Mucosa of descending colon (tissue), 3 donors: ENCODE results near the gene LEPR. TPM values are rescaled to one million over a fixed set of nuclear protein-coding genes. Genes with fewer than 3 reads are reported as not detected.

Experiments used
- ATAC-seq: fragments of 200-7000 bp; cut with Tn5 transposase; one replicate; pipeline ENCODE4 v1.9.1; 2020; ENCODE audit warnings: mild to moderate bottlenecking, moderate library complexity
- DNase-seq, 3 donors: peaks; one replicate each; pipeline ENCODE4 v3.0.0-alpha.2; 2020
- H3K36me3 ChIP-seq: fragments of 200-600 bp; one replicate; pipeline ENCODE4 v1.8.0; 2021; ENCODE audit warnings: low read depth, mild to moderate bottlenecking
- H3K4me1 ChIP-seq: fragments of 200-600 bp; one replicate; pipeline ENCODE4 v1.8.0; 2021; ENCODE audit warnings: low read depth, mild to moderate bottlenecking
- H3K4me3 ChIP-seq: fragments of 200-600 bp; one replicate; pipeline ENCODE4 v1.8.0; 2021; ENCODE audit warnings: mild to moderate bottlenecking
- H3K9me3 ChIP-seq: fragments of 200-600 bp; one replicate; pipeline ENCODE4 v1.8.0; 2021; ENCODE audit warnings: mild to moderate bottlenecking
- intact Hi-C, 2 donors: fragments of 100-400 bp; cut with DNase I in 1 of 2; cut with micrococcal nuclease in 1 of 2; formaldehyde crosslinking; loops; one replicate each; pipeline versions ENCODE4 v1.11.0 to v1.11.1; 2022; cut with DNase I, micrococcal nuclease
- total RNA-seq, 3 donors: library from RNA; stranded (reverse); fragmentation: NEBNext Ultra II Directional in 2 of 3; extraction: Animal tissue kit (Norgen Biotek cat#: 25700) in 2 of 3; gene quantifications; one replicate each; pipeline versions ENCODE4 v1.2.1 to v1.2.4, GENCODE V29; 2021 to 2023
- TF ChIP-seq, protein P1 (sequence below): fragments of 200-600 bp; IDR thresholded peaks from one replicate; pipeline ENCODE4 v1.8.0; 2022; ENCODE audit warnings: antibody characterized with exemption, mild to moderate bottlenecking
- donor health status: DM: no; HTN: no; CAD: no; lungs with moderate emphysema.
- donor health status: DM: no; HTN: no; CAD: no.
- donor health status: DM: no; HTN: yes; CAD: no.

Gene LEPR
- total RNA-seq, 3 donors from 2014 or later: 2.6 to 7.5 (median 4.6) TPM

DNA sequence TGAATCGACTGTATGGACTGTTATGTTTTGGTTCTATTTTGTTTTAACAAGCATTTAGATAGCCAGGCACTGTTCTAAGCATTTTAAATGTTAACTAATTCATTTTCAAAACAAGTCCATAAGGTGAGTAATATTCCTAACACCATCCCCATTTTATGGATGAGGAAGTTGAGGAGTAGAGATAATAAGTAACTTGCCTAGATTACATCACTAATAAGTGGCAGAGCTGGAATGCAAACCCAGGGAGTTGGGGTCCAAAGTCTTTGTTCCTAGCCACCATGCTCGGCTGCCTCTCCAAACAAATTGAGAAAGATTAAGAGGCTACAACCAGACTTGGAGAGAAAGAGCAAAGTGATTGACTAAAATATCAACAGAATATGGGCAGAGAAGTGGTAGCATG is 12.6 kb upstream of the LEPR start:
- no peak overlapping the region for H3K4me3 ChIP-seq
- no peaks in the 10 kb centered on the region for H3K4me1 ChIP-seq
- DNase-seq (no peak), ATAC-seq (peak; percentile 20)
- intact Hi-C loops: no loop called here
- no peaks in the 10 kb centered on the region for H3K9me3 ChIP-seq
- TF ChIP-seq, protein P1, sequence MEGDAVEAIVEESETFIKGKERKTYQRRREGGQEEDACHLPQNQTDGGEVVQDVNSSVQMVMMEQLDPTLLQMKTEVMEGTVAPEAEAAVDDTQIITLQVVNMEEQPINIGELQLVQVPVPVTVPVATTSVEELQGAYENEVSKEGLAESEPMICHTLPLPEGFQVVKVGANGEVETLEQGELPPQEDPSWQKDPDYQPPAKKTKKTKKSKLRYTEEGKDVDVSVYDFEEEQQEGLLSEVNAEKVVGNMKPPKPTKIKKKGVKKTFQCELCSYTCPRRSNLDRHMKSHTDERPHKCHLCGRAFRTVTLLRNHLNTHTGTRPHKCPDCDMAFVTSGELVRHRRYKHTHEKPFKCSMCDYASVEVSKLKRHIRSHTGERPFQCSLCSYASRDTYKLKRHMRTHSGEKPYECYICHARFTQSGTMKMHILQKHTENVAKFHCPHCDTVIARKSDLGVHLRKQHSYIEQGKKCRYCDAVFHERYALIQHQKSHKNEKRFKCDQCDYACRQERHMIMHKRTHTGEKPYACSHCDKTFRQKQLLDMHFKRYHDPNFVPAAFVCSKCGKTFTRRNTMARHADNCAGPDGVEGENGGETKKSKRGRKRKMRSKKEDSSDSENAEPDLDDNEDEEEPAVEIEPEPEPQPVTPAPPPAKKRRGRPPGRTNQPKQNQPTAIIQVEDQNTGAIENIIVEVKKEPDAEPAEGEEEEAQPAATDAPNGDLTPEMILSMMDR: no peak
- no peaks in the 10 kb centered on the region for H3K36me3 ChIP-seq

DNA sequence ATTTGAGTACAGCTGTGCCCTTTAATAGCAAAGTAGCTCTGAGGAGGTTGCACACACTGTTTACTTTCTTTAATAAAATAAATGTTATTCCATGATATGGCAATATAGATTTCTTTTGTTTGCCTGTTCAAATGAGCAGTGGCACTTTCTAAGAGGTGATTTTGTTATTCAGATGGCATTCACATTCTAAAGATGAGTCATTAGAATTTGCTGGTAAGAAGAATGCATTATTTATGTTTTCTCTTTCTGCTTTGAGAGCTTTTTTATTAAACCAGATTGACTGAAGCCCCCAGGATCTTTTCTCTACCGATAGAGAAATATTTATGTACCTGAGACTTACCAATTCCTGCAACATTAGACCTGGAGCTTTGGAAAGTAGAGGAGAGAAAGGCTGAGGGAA is 11.2 kb upstream of the LEPR start:
- Histone ChIP-seq H3K4me1 (no peaks in the 10 kb centered on the region), H3K36me3 (no peaks in the 10 kb centered on the region), H3K4me3 (no peak overlapping the region), H3K9me3 (no peaks in the 10 kb centered on the region)
- no peak for DNase-seq
- intact Hi-C loops: no loop called here
- TF ChIP-seq, protein P1: no peak
- ATAC-seq: no peak

DNA sequence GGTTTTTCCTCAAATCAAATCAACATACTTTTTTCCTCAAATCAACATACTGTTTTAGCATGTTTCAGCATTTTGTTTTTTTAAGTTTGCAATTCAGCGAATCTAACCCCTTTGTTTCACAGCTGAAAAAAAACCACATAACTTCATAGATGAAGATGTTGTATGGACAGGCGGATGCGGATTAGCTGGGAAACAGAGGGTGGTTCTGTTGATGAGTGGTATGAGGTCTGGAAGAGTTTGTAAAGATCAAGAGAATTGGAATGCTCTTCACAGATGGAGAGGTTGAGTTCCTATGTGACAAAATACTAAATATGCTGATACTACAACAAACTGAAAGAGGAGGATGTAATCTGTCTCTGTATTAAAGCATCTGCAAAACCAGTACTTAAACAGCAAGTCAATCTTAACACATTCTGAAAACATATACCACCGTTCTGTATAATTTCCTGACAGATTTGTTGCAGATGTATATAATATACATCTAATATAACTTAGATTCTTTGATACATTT is 10.6 kb upstream of the LEPR start:
- Histone ChIP-seq H3K4me1 (no peaks in the 10 kb centered on the region), H3K9me3 (no peaks in the 10 kb centered on the region), H3K36me3 (no peaks in the 10 kb centered on the region), H3K4me3 (no peak overlapping the region)
- intact Hi-C loops: no loop called here
- no peak for DNase-seq
- no peak for ATAC-seq
- TF ChIP-seq, protein P1: no peak

DNA sequence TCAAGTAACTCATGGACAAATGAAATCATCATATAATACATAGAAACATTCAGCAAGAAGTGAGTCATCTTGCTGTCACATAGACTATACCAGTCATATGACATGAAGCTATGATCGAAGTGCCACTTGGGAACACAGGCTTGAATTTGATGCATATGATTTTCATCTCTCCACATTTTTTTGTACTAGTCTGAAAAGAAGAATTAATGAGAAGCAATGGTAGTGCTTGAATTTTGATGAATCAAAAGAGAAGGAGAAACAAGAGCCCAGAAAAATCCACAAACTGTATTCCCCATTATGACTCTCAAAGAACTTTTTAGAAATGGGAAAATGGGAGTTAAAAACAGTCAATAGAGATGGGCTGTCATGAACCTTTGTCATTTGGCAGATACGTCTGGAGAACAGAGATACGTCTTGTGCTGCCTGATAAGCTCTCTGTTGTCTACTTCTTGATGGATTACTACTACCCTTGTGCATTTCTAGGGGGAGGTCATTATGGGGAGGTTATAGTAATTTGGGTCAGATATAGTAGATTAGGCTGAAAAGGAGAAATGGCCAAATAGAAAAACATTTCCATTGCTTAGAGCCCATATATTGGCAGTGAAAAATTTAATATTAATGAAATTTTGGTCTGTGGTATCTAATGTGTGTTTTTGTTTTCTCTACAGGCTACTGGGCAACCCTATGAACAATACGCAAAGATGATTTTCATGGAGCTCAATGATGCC is 8.0 kb upstream of the LEPR start:
- H3K9me3 ChIP-seq: no peaks in the 10 kb centered on the region
- H3K36me3 ChIP-seq: no peaks in the 10 kb centered on the region
- intact Hi-C loops: no loop called here
- no peak for ATAC-seq
- no peak overlapping the region for H3K4me3 ChIP-seq
- DNase-seq: no peak
- TF ChIP-seq, protein P1: no peak
- no peaks in the 10 kb centered on the region for H3K4me1 ChIP-seq

DNA sequence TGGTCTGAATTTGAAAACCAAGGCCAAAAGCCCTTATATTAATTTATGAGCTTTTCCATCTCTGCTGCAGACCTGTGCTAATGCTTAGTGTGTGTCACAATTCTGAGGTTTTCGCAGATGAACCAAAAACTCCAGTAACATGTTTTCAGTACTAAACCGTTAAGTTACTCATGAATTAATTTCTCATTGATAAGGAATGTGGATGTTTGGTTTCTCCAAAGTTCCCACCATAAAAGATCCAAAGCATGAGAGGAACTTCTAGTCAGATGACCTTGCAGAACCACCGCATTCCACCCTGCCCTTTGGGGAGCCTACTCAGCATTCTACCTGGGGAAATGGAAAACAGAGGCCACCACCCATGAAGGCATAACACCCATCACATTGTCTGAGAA is 7.5 kb upstream of the LEPR start:
- TF ChIP-seq, protein P1: no peak
- Histone ChIP-seq H3K9me3 (no peaks in the 10 kb centered on the region), H3K36me3 (no peaks in the 10 kb centered on the region), H3K4me1 (no peaks in the 10 kb centered on the region), H3K4me3 (no peak overlapping the region)
- intact Hi-C loops: no loop called here
- ATAC-seq (no peak), DNase-seq (no peak)
